ENCODE measurements around the gene JOSD2.
A peak's percentile ranks its signal among the peaks of the same experiment; 100 is the strongest.

JOSD2 gene

GRCh38 chr19:50492303-50493052, 18.5 kb downstream of the JOSD2 start:
- peak in 1 of 2 donors; percentile 19 for DNase-seq

GRCh38 chr19:50490991-50491472, 20.0 kb downstream of the JOSD2 start:
- DNase-seq, result no peak

GRCh38 chr19:50490411-50490811, 20.6 kb downstream of the JOSD2 start:
- no peak for DNase-seq

- DNase-seq, result no peak
Measured at GRCh38 chr19:50489461-50490011, 21.5 kb downstream of the JOSD2 start.

GRCh38 chr19:50488389-50489194, 22.4 kb downstream of the JOSD2 start:
- no peak for DNase-seq

GRCh38 chr19:50486823-50487515, 24.0 kb downstream of the JOSD2 start:
- peak; percentile 43 to 54 for DNase-seq

- DNase-seq, result no peak
Measured at GRCh38 chr19:50485284-50485955, 25.6 kb downstream of the JOSD2 start.

GRCh38 chr19:50482916-50483315, 28.1 kb downstream of the JOSD2 start:
- DNase-seq, result no peak

GRCh38 chr19:50482271-50482855, 28.6 kb downstream of the JOSD2 start:
- DNase-seq, result no peak

- no peak for DNase-seq
Measured at GRCh38 chr19:50481351-50482149, 29.4 kb downstream of the JOSD2 start.

- no peak for DNase-seq
Measured at GRCh38 chr19:50480281-50481111, 30.5 kb downstream of the JOSD2 start.

GRCh38 chr19:50479761-50480251, 31.2 kb downstream of the JOSD2 start:
- no peak for DNase-seq

- peak in 1 of 2 donors; percentile 26 for DNase-seq
Measured at GRCh38 chr19:50478901-50479715, 31.9 kb downstream of the JOSD2 start.

- no peak for DNase-seq
Measured at GRCh38 chr19:50477751-50478515, 33.1 kb downstream of the JOSD2 start.

- no peak for DNase-seq
Measured at GRCh38 chr19:50476907-50477238, 34.1 kb downstream of the JOSD2 start.

- DNase-seq, result peak; percentile 97
Measured at GRCh38 chr19:50476224-50476906, 34.6 kb downstream of the JOSD2 start, which contains the start of the genes EMC10 and GARIN5A. TSS of gene EMC10 (plus strand) at chr19:50476507. CDS start at chr19:50476545, 38 bp downstream. TSS of gene GARIN5A (minus strand) at chr19:50476848. CDS start at chr19:50476388, 460 bp downstream.

GRCh38 chr19:50475736-50476223, 35.2 kb downstream of the JOSD2 start:
- DNase-seq, result no peak

Data from CD4-positive, alpha-beta T cell treated with Interferon alpha-2 for 1 hour (primary cell).